Upper lobe of right lung (tissue), 1 donor: ENCODE results near the gene ITPKA. TPM values are rescaled to one million over a fixed set of nuclear protein-coding genes. Genes with fewer than 3 reads are reported as not detected.

Experiments used
- ATAC-seq: fragments of 200-7000 bp; cut with Tn5 transposase; one replicate; pipeline ENCODE4 v1.9.1; 2020; ENCODE audit warnings: mild to moderate bottlenecking, moderate library complexity
- DNase-seq: peaks from one replicate; pipeline ENCODE4 v3.0.0-alpha.2; 2020
- H3K27ac ChIP-seq: fragments of 200-600 bp; one replicate; pipeline ENCODE4 v1.8.0; 2022
- H3K27me3 ChIP-seq: fragments of 200-600 bp; one replicate; pipeline ENCODE4 v1.8.0; 2022; ENCODE audit warnings: mild to moderate bottlenecking
- H3K36me3 ChIP-seq: fragments of 200-600 bp; one replicate; pipeline ENCODE4 v1.8.0; 2022
- H3K4me1 ChIP-seq: fragments of 200-600 bp; one replicate; pipeline ENCODE4 v1.8.0; 2022
- H3K4me3 ChIP-seq: fragments of 200-600 bp; one replicate; pipeline ENCODE4 v1.8.0; 2022; ENCODE audit warnings: mild to moderate bottlenecking
- H3K9me3 ChIP-seq: fragments of 200-600 bp; one replicate; pipeline ENCODE4 v1.8.0; 2022
- CTCF ChIP-seq: fragments of 200-600 bp; IDR thresholded peaks from one replicate; pipeline ENCODE4 v1.8.0; 2022; ENCODE audit warnings: antibody characterized with exemption
- intact Hi-C: fragments of 100-400 bp; cut with DNase I; formaldehyde crosslinking; loops from one replicate; pipeline ENCODE4 v1.11.0; 2022
- long read RNA-seq: library from polyadenylated mRNA; unstranded; transcript quantifications from one replicate; pipeline ENCODE4 v2.0.0, GENCODE V29; 2021
- total RNA-seq: library from RNA; stranded (reverse); fragmentation: NEBNext Ultra II Directional; extraction: Animal tissue kit (Norgen Biotek cat#: 25700); gene quantifications from one replicate; pipeline ENCODE4 v1.2.1, GENCODE V29; 2021
- donor health status: DM: no; HTN: yes; CAD: no; lungs with severe emphysema.

Gene ITPKA
- 0.67 TPM for total RNA-seq
- long read RNA-seq, partial matches to known transcripts: 0 of 5 reads
- long read RNA-seq, other reads (novel, unspliced or antisense): 2 of 5 reads

GRCh38 chr15:41493205-41493901 lies at the start of gene ITPKA:
TSS of gene ITPKA (plus strand) at chr15:41493874. CDS start at chr15:41493928, 54 bp downstream.
- intact Hi-C loops: no loop called here
- Histone ChIP-seq H3K27ac (no peak within 1 kb of the TSS), H3K36me3 (no peaks in the 10 kb centered on the region), H3K4me1 (peaks cover 29% of the 10 kb centered on the region), H3K27me3 (peaks cover 51% of the 10 kb centered on the region), H3K9me3 (no peaks in the 10 kb centered on the region), H3K4me3 (peak within 1 kb of the TSS; percentile 80)
- peak; percentile 86 for DNase-seq
- no peak for TF ChIP-seq CTCF
- ATAC-seq: peak; percentile 84

GRCh38 chr15:41445399-41445798 lies 48.3 kb upstream of the ITPKA start:
- no peak for TF ChIP-seq CTCF
- intact Hi-C loops: no loop called here
- H3K4me3 ChIP-seq: no peak overlapping the region
- ATAC-seq: no peak
- no peaks in the 10 kb centered on the region for H3K27me3 ChIP-seq
- DNase-seq: no peak
- peaks cover 39% of the 10 kb centered on the region for H3K36me3 ChIP-seq
- no peak overlapping the region for H3K27ac ChIP-seq
- no peaks in the 10 kb centered on the region for H3K9me3 ChIP-seq
- no peaks in the 10 kb centered on the region for H3K4me1 ChIP-seq

- no peak overlapping the region for H3K27ac ChIP-seq
- intact Hi-C loops: no loop called here
- H3K4me1 ChIP-seq: no peaks in the 10 kb centered on the region
- peaks cover 77% of the 10 kb centered on the region for H3K36me3 ChIP-seq
- ATAC-seq: no peak
- H3K9me3 ChIP-seq: no peaks in the 10 kb centered on the region
- no peak for TF ChIP-seq CTCF
- H3K4me3 ChIP-seq: no peak overlapping the region
- DNase-seq: no peak
- no peaks in the 10 kb centered on the region for H3K27me3 ChIP-seq
Observed at GRCh38 chr15:41462084-41462795, 31.4 kb upstream of the ITPKA start.

- H3K36me3 ChIP-seq: peaks cover 77% of the 10 kb centered on the region
- no peak for DNase-seq
- no peak for ATAC-seq
Observed at GRCh38 chr15:41464889-41465580, 28.6 kb upstream of the ITPKA start.

More at GRCh38 chr15:41464889-41465580, 28.6 kb upstream of the ITPKA start:
- intact Hi-C loops: no loop called here
- no peaks in the 10 kb centered on the region for H3K27me3 ChIP-seq
- H3K27ac ChIP-seq: no peak overlapping the region
- no peak overlapping the region for H3K4me3 ChIP-seq
- no peak for TF ChIP-seq CTCF
- no peaks in the 10 kb centered on the region for H3K9me3 ChIP-seq
- H3K4me1 ChIP-seq: no peaks in the 10 kb centered on the region
